ENCODE data around the gene UROC1.

DNA sequence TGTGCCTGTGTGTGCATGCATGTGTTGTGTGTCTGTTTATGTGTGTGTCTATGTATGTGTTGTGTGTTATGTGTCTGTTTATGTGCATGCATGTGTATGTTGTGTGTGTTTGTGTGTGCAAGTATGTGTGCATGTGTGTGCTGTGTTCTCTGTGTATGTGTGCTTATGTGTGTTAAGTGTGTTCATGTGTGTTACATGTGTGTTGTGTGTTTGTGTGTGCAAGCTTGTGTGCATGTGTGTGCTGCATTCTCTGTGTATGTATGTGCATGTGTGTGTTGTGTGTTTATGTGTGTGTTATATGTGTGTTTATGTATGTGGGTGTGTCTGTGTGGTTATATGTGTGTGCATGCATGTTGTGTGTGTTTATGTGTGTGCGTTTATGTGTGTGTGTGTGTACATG is 14.9 kb downstream of the UROC1 start:
- TF ChIP-seq, protein P1, sequence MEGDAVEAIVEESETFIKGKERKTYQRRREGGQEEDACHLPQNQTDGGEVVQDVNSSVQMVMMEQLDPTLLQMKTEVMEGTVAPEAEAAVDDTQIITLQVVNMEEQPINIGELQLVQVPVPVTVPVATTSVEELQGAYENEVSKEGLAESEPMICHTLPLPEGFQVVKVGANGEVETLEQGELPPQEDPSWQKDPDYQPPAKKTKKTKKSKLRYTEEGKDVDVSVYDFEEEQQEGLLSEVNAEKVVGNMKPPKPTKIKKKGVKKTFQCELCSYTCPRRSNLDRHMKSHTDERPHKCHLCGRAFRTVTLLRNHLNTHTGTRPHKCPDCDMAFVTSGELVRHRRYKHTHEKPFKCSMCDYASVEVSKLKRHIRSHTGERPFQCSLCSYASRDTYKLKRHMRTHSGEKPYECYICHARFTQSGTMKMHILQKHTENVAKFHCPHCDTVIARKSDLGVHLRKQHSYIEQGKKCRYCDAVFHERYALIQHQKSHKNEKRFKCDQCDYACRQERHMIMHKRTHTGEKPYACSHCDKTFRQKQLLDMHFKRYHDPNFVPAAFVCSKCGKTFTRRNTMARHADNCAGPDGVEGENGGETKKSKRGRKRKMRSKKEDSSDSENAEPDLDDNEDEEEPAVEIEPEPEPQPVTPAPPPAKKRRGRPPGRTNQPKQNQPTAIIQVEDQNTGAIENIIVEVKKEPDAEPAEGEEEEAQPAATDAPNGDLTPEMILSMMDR (conservative IDR thresholded peaks at IDR 0.05; ENCODE audit: low read length), result no peak
- no peak for TF ChIP-seq EZH2phosphoT487 (IDR thresholded peaks at IDR 0.05; ENCODE audit: borderline replicate concordance)

All from Loucy (cell line).